Cardiac muscle cell (in vitro differentiated cells and primary cell): Measurements from ENCODE around the gene MAU2. TPM values are rescaled to one million over a fixed set of nuclear protein-coding genes. Genes with fewer than 3 reads are reported as not detected.
"Not testable (repeated sequence)": the region's sequence is repeated elsewhere in the genome, so short reads cannot be mapped to it uniquely, and the experiment has no call there.

Experiments
- DNase-seq, 2 donors: peaks; one replicate each; pipeline versions ENCODE4 v3.0.0 to v3.0.0-alpha.2; 2010 to 2017; ENCODE audit warnings: low read depth in 1 of 2, low spot score in 1 of 2
- H3K27ac ChIP-seq: fragments of 200-600 bp; sonication (generic); 2 replicates; pipeline ENCODE4 v1.5.1; 2016
- H3K27me3 ChIP-seq: fragments of 200-600 bp; sonication (generic); 2 replicates; pipeline ENCODE4 v1.6.0; 2016; ENCODE audit warnings: control low read depth
- H3K36me3 ChIP-seq: fragments of 200-600 bp; sonication (generic); 2 replicates; pipeline ENCODE4 v1.5.1; 2016; ENCODE audit warnings: control low read depth
- H3K4me1 ChIP-seq: fragments of 200-600 bp; sonication (generic); 2 replicates; pipeline ENCODE4 v1.8.1; 2017; ENCODE audit warnings: low read depth, mild to moderate bottlenecking, mixed run types
- H3K4me3 ChIP-seq: fragments of 200-600 bp; sonication (generic); 2 replicates; pipeline ENCODE4 v1.5.1; 2016; ENCODE audit warnings: mild to moderate bottlenecking
- H3K9me3 ChIP-seq: fragments of 200-600 bp; sonication (generic); 2 replicates; pipeline ENCODE4 v1.5.1; 2017; ENCODE audit warnings: low read depth, mild to moderate bottlenecking, control low read depth
- polyA plus RNA-seq: library from polyadenylated mRNA; unstranded; fragments of >200 nt; fragmentation: Nextera tagmentation; extraction: Ambion mirVana; gene quantifications from 2 replicates; pipeline ENCODE4 v1.2.1, GENCODE V29; 2016
- total RNA-seq: library from RNA; depleted of rRNA; stranded (reverse); fragments of >200 nt; gene quantifications from 2 replicates; pipeline ENCODE4 v1.2.3, GENCODE V29; 2016
- TF ChIP-seq, protein P1 (sequence below): IDR thresholded peaks from 2 replicates; pipeline ENCODE4 v1.5.1; 2012; ENCODE audit warnings: low read depth, mild to moderate bottlenecking, low read length

The MAU2 gene
- total and polyA plus RNA-seq, 2 experiments from 2014 or later, result 43.6 to 78.5 TPM

- TF ChIP-seq, protein P1, sequence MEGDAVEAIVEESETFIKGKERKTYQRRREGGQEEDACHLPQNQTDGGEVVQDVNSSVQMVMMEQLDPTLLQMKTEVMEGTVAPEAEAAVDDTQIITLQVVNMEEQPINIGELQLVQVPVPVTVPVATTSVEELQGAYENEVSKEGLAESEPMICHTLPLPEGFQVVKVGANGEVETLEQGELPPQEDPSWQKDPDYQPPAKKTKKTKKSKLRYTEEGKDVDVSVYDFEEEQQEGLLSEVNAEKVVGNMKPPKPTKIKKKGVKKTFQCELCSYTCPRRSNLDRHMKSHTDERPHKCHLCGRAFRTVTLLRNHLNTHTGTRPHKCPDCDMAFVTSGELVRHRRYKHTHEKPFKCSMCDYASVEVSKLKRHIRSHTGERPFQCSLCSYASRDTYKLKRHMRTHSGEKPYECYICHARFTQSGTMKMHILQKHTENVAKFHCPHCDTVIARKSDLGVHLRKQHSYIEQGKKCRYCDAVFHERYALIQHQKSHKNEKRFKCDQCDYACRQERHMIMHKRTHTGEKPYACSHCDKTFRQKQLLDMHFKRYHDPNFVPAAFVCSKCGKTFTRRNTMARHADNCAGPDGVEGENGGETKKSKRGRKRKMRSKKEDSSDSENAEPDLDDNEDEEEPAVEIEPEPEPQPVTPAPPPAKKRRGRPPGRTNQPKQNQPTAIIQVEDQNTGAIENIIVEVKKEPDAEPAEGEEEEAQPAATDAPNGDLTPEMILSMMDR, result no peak
- no peaks in the 10 kb centered on the region for H3K9me3 ChIP-seq
- no peak overlapping the region for H3K4me3 ChIP-seq
- no peaks in the 10 kb centered on the region for H3K27me3 ChIP-seq
- H3K36me3 ChIP-seq, result no peaks in the 10 kb centered on the region
- H3K4me1 ChIP-seq, result peaks cover 20% of the 10 kb centered on the region
- H3K27ac ChIP-seq, result peak overlapping the region; percentile 79
- no peak for DNase-seq
Observed at GRCh38 chr19:19388568-19389555, 68.2 kb downstream of the MAU2 start.

DNA sequence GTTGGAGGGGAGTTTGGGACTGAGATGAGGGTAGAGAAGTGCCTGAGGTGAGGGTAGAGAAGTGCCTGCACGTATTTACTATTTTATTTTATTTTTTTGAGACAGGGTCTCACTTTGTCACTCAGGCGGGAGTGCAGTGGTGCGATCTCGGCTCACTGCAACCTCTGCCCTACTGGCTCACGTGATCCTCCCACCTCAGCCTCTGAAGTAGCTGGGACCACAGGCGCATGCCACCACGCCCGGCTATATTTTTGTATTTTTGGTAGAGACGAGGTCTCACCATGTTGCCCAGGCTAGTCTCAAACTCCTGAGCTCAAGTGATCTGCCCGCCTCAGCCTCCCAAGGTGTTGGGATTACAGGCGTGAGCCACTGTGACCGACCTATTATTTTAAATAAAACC, 69.1 kb downstream of the MAU2 start:
- Histone ChIP-seq H3K27ac (peak overlapping the region; percentile 79), H3K4me1 (peaks cover 19% of the 10 kb centered on the region)
- H3K9me3 ChIP-seq, H3K27me3 ChIP-seq, H3K4me3 ChIP-seq, H3K36me3 ChIP-seq, DNase-seq: not testable (repeated sequence)

- H3K27me3 ChIP-seq, H3K36me3 ChIP-seq, H3K4me3 ChIP-seq, DNase-seq, H3K9me3 ChIP-seq, H3K4me1 ChIP-seq: not testable (repeated sequence)
- H3K27ac ChIP-seq, result peak overlapping the region; percentile 60
Observed at GRCh38 chr19:19394333-19394732, 73.7 kb downstream of the MAU2 start.

DNA sequence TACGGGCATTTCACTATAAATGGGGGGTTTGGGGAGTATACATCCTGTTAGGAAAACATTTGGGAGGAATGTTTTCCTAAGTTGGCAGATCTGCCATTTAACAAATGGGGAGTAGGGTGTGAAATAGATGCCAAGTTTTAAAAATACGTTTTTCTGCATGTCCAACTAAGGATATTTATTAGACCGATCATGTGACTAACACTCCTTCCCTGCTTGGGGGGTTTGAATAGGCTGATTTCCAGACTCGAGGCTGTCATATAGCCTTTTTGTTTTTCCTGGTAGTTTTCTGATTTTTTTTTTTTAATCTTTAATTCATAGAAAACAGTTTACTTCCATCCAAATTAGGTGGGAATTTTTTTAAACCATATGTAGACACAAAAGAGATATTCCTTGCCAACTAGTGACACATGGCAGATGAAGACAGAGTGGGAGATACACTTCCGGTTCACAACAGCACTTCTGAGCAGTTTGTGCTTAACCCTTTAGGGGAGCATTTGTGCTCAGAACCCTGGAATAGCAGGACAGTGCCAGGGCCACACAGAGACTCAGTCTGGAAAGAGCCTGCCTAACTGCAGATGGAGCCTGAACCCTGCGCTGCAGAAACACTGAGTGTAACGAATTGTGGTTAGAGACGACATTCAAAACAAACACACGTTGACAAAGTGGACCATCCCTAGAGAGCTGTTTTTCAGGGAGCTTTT, 79.3 kb downstream of the MAU2 start:
- DNase-seq, result peak in 1 of 2 donors; percentile 64
- TF ChIP-seq, protein P1, result no peak
- no peaks in the 10 kb centered on the region for H3K4me1 ChIP-seq
- no peaks in the 10 kb centered on the region for H3K27me3 ChIP-seq
- H3K36me3 ChIP-seq, result no peaks in the 10 kb centered on the region
- H3K27ac ChIP-seq, result no peak overlapping the region
- no peaks in the 10 kb centered on the region for H3K9me3 ChIP-seq
- no peak overlapping the region for H3K4me3 ChIP-seq

DNA sequence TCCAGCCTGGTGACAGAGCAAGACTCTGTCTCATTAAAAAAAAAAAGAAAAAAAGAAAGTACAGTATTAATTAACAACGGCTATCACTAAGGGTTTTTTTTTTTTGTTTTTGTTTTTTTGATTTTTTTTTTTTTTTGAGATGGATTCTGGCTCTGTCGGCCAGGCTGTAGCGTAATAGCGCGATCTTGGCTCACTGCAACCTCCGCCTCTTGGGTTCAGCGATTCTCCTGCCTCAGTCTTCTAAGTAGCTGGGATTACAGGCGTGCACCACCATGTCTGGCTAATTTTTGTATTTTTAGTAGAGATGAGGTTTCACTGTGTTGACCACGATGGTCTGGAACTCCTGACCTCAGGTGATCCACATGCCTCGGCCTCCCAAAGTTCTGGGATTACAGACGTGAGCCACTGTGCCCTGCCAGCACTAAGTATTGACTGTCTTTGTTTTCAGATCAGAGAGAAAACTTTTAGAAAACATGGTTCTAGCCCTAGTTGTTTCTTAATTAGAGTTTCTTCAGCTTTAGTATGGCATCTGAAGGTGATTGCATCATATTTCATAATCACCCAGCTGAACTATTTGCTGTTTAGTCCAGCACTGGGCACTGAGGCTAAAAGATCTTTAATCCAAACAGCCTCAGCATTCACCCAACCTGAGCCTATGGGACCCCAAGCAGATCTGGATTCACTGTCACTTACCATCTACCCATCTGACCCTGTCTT, 82.2 kb downstream of the MAU2 start:
- peaks cover 9% of the 10 kb centered on the region for H3K4me1 ChIP-seq
- no peak overlapping the region for H3K4me3 ChIP-seq
- H3K27ac ChIP-seq, result no peak overlapping the region
- H3K9me3 ChIP-seq, result no peaks in the 10 kb centered on the region
- peak in 1 of 2 donors; percentile 68 for DNase-seq
- H3K36me3 ChIP-seq, result no peaks in the 10 kb centered on the region
- TF ChIP-seq, protein P1, result no peak
- no peaks in the 10 kb centered on the region for H3K27me3 ChIP-seq

DNA sequence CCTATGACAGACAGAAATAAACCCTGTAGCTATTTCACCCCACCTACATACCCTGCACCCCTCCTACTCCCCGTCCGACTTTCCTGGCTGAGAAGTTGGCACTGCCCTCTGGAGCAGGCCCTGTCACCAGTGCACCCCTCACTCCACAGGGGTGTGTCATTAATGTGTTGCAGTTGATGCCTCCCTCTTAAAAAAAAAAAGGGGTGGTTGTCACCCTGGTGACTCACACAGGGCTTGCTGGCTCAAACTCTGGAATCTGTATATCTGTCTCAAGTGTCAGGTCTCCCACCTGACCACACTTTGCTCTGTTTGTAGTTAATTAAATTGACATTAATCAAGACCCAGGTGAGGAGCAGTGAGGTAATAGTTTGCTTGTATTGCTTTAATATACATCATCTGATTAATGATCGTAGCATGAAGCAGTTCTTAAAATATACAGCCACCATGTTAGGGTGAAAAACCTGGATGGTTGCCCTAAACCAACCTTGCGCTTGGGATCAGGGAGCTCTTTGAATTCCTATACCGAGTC, 82.8 kb downstream of the MAU2 start:
- DNase-seq, result peak in 1 of 2 donors; percentile 20

More for the DNA sequence above, 82.8 kb downstream of the MAU2 start:
- Histone ChIP-seq H3K9me3 (no peaks in the 10 kb centered on the region), H3K4me3 (no peak overlapping the region), H3K36me3 (no peaks in the 10 kb centered on the region), H3K27me3 (no peaks in the 10 kb centered on the region), H3K4me1 (peaks cover 9% of the 10 kb centered on the region), H3K27ac (no peak overlapping the region)
- TF ChIP-seq, protein P1, result no peak
